Loucy (cell line): ENCODE results near the gene UBP1.

Experiments used
- H2AFZ ChIP-seq: fragments of 200-600 bp; sonication (generic); 2 replicates; pipeline ENCODE4 v1.6.0; 2016; ENCODE audit warnings: antibody characterized with exemption, mild to moderate bottlenecking, low read length, moderate library complexity
- H3F3A ChIP-seq: fragments of 200-600 bp; 2 replicates; pipeline ENCODE4 v1.6.0; 2016; ENCODE audit warnings: antibody characterized with exemption, low read depth, mild to moderate bottlenecking
- H3K27me3 ChIP-seq: fragments of 200-600 bp; sonication (generic); 2 replicates; pipeline ENCODE4 v1.6.1; 2014; ENCODE audit warnings: low read length, mild to moderate bottlenecking; ENCODE audit not compliant: insufficient read depth, poor library complexity, severe bottlenecking
- H3K36me3 ChIP-seq: fragments of 200-600 bp; sonication (generic); 2 replicates; pipeline ENCODE4 v1.6.1; 2016; ENCODE audit warnings: low read length; ENCODE audit not compliant: insufficient read depth
- H3K4me1 ChIP-seq: fragments of 200-600 bp; sonication (generic); 2 replicates; pipeline ENCODE4 v1.5.1; 2014; ENCODE audit warnings: low read length, mild to moderate bottlenecking; ENCODE audit not compliant: insufficient read depth, poor library complexity, severe bottlenecking
- H3K4me2 ChIP-seq: fragments of 200-600 bp; sonication (generic); 2 replicates; pipeline ENCODE4 v1.6.0; 2014; ENCODE audit warnings: antibody characterized with exemption, low read length, low read depth, mild to moderate bottlenecking; ENCODE audit not compliant: poor library complexity, severe bottlenecking
- H3K4me3 ChIP-seq: fragments of 200-600 bp; sonication (generic); 2 replicates; pipeline ENCODE4 v1.5.1; 2014; ENCODE audit warnings: low read length, mild to moderate bottlenecking, mixed read lengths; ENCODE audit not compliant: poor library complexity, severe bottlenecking
- H3K79me2 ChIP-seq: fragments of 200-600 bp; sonication (generic); 2 replicates; pipeline ENCODE4 v1.6.1; 2014; ENCODE audit warnings: low read length; ENCODE audit not compliant: insufficient read depth
- H3K9ac ChIP-seq: fragments of 200-600 bp; sonication (generic); 2 replicates; pipeline ENCODE4 v1.6.0; 2014; ENCODE audit warnings: mild to moderate bottlenecking, low read depth, low read length, moderate library complexity; ENCODE audit not compliant: poor library complexity, severe bottlenecking
- H3K9me2 ChIP-seq: fragments of 200-600 bp; sonication (generic); replicated peaks from 2 replicates; pipeline ENCODE4 v1.6.1; 2016; ENCODE audit warnings: low read depth, low read length, mixed read lengths
- H3K9me3 ChIP-seq: fragments of 200-600 bp; sonication (generic); 2 replicates; pipeline ENCODE4 v1.6.1; 2014; ENCODE audit warnings: mild to moderate bottlenecking, antibody characterized with exemption, low read length, low read depth; ENCODE audit not compliant: insufficient read depth
- H4K20me1 ChIP-seq: fragments of 200-600 bp; sonication (generic); 2 replicates; pipeline ENCODE4 v1.6.0; 2014; ENCODE audit warnings: antibody characterized with exemption, low read length, mild to moderate bottlenecking; ENCODE audit not compliant: insufficient read depth, poor library complexity, severe bottlenecking
- EZH2phosphoT487 ChIP-seq: fragments of 200-600 bp; IDR thresholded peaks from 2 replicates; pipeline ENCODE4 v1.6.1; 2018; ENCODE audit warnings: antibody characterized with exemption, mild to moderate bottlenecking, moderate library complexity, borderline replicate concordance
- TF ChIP-seq, protein P1 (sequence below): fragments of 200-600 bp; sonication (generic); conservative IDR thresholded peaks from 2 replicates; pipeline ENCODE4 v1.5.1; 2014; ENCODE audit warnings: mild to moderate bottlenecking, antibody characterized with exemption, low read length

Gene UBP1

DNA sequence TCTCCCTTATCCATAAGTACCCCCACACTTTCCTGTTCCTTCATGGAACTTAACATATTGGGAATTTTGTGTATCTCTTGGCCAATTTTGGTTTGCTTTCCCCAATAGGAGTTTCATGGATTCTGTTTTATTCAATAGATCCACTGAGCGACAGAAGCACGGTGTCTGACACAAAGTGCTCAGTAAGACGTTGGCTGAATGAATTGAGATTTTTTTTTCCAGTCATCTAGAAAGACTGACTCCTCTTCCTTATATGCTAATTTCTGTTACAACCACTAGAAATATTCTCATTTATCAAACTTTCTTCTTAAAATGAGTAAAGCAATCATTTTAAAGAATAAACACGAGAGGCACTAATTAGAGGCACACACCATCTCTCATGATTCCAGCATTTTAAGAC lies 48.1 kb downstream of the UBP1 start:
- H2AFZ ChIP-seq: no peak overlapping the region
- H3K4me2 ChIP-seq: no peak overlapping the region
- no peaks in the 10 kb centered on the region for H3K27me3 ChIP-seq
- no peaks in the 10 kb centered on the region for H3K9me2 ChIP-seq
- no peaks in the 10 kb centered on the region for H3K79me2 ChIP-seq
- no peaks in the 10 kb centered on the region for H3F3A ChIP-seq
- no peak overlapping the region for H3K4me3 ChIP-seq
- no peaks in the 10 kb centered on the region for H3K4me1 ChIP-seq
- peaks cover 84% of the 10 kb centered on the region for H3K36me3 ChIP-seq
- no peaks in the 10 kb centered on the region for H4K20me1 ChIP-seq
- no peaks in the 10 kb centered on the region for H3K9me3 ChIP-seq
- H3K9ac ChIP-seq: no peak overlapping the region
- TF ChIP-seq EZH2phosphoT487: no peak
- TF ChIP-seq, protein P1, sequence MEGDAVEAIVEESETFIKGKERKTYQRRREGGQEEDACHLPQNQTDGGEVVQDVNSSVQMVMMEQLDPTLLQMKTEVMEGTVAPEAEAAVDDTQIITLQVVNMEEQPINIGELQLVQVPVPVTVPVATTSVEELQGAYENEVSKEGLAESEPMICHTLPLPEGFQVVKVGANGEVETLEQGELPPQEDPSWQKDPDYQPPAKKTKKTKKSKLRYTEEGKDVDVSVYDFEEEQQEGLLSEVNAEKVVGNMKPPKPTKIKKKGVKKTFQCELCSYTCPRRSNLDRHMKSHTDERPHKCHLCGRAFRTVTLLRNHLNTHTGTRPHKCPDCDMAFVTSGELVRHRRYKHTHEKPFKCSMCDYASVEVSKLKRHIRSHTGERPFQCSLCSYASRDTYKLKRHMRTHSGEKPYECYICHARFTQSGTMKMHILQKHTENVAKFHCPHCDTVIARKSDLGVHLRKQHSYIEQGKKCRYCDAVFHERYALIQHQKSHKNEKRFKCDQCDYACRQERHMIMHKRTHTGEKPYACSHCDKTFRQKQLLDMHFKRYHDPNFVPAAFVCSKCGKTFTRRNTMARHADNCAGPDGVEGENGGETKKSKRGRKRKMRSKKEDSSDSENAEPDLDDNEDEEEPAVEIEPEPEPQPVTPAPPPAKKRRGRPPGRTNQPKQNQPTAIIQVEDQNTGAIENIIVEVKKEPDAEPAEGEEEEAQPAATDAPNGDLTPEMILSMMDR: no peak

DNA sequence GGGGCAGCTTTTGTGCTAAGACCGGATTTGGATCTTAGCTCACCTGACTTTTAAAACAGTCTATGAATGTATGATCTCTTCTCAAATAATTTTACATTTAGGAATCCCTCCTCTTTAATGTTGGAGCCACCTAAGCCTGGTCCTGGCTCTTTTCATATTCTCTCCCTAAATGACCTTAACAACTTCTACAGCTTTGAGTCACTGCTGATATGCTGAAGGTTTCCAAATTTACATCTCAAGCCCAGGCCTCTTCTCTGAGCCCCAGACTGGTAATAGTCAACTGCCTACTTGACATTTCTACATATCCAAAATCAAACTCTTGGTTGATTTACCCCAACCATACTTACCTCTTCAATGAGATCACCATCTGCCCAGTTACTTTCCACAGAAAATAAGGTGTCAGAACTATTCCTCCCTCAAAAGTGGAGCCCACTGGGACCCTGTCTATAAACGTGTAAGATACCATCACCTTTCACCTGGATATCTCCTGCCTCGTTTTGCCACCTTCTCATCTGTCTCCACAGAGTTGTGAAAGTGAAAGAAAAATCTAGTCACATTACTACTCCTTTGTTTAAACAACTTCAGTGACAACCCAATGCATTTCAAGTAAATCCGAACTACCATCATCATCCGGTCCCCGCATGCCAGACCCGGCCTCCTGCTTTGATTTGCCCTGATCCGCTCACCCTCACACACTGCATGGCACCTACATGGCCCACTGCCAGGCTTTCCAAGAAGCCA lies 48.8 kb downstream of the UBP1 start:
- Histone ChIP-seq H3K27me3 (no peaks in the 10 kb centered on the region), H3K9me3 (no peaks in the 10 kb centered on the region), H3K9me2 (no peaks in the 10 kb centered on the region), H2AFZ (no peak overlapping the region), H3K79me2 (no peaks in the 10 kb centered on the region), H3K4me1 (no peaks in the 10 kb centered on the region), H3K36me3 (peaks cover 79% of the 10 kb centered on the region), H3F3A (no peaks in the 10 kb centered on the region), H3K9ac (no peak overlapping the region), H3K4me2 (no peak overlapping the region), H4K20me1 (no peaks in the 10 kb centered on the region), H3K4me3 (no peak overlapping the region)
- TF ChIP-seq, protein P1: no peak
- TF ChIP-seq EZH2phosphoT487: no peak

DNA sequence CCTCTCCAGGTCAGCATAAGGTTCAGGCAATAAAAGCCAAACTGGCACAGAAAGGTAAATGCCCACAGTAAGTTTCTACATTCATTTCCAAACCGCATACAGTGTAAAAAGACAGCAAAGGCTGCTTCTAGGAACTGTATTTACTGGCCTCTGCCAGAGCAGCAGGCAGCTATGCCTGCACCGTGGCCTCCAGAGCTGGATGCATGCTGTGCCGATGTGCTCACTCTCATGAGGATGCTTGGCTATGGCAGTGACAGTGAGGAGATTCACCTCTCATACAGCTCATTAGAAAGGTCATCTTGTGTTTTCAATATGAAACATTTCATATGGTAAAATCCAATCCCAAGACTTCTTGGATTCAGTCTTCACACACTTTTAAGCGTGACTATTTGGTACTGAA lies 50.3 kb downstream of the UBP1 start:
- Histone ChIP-seq H3F3A (no peaks in the 10 kb centered on the region), H3K9me2 (no peaks in the 10 kb centered on the region), H3K36me3 (peaks cover 68% of the 10 kb centered on the region; the same call in 1 of the 2 replicates), H3K4me1 (peaks cover 9% of the 10 kb centered on the region), H4K20me1 (no peaks in the 10 kb centered on the region), H3K27me3 (no peaks in the 10 kb centered on the region), H3K4me3 (no peak overlapping the region), H3K4me2 (no peak overlapping the region), H3K79me2 (no peaks in the 10 kb centered on the region), H3K9me3 (no peaks in the 10 kb centered on the region), H3K9ac (no peak overlapping the region), H2AFZ (no peak overlapping the region)
- no peak for TF ChIP-seq EZH2phosphoT487
- TF ChIP-seq, protein P1: no peak
